ENCODE measurements around the gene TNFRSF19. TPM values are rescaled to one million over a fixed set of nuclear protein-coding genes. Genes with fewer than 3 reads are reported as not detected.

The TNFRSF19 gene
- total and polyA plus RNA-seq, 2 of the 13 experiments (the other 11 are each of a cell fraction or from before 2014, with no cell fraction given): 75.3 to 77.7 TPM

GRCh38 chr13:23630349-23631093, 60.3 kb downstream of the TNFRSF19 start (continued):
- no peak for TF ChIP-seq ZBTB46 (CRISPR knock-in tag; IDR thresholded peaks at IDR 0.05; ENCODE audit: borderline replicate concordance)
- no peak for TF ChIP-seq MLXIP (CRISPR knock-in tag; IDR thresholded peaks at IDR 0.05; ENCODE audit: borderline replicate concordance)
- no peak for TF ChIP-seq SNAPC2 (CRISPR knock-in tag; IDR thresholded peaks at IDR 0.05)
- no peak for TF ChIP-seq BHLHE40 (IDR thresholded peaks at IDR 0.05; ENCODE audit: low read length)
- TF ChIP-seq RERE (CRISPR knock-in tag; IDR thresholded peaks at IDR 0.05; ENCODE audit: low read depth): 0 out of 2 replicates have a peak, but pooled peaks have one; percentile 45
- 0 out of 2 replicates have a peak, but pooled peaks have one; percentile 22 for TF ChIP-seq PITX1 (CRISPR knock-in tag; IDR thresholded peaks at IDR 0.05)
- TF ChIP-seq ZNF484 (CRISPR knock-in tag; IDR thresholded peaks at IDR 0.05; ENCODE audit: borderline replicate concordance, low read depth): no peak
- no peak for TF ChIP-seq MAF1 (CRISPR knock-in tag; IDR thresholded peaks at IDR 0.05; ENCODE audit: borderline replicate concordance)
- TF ChIP-seq KDM2A (CRISPR knock-in tag; IDR thresholded peaks at IDR 0.05; ENCODE audit: borderline replicate concordance, low read depth): no peak
- no peak for TF ChIP-seq MTA3 (CRISPR knock-in tag; IDR thresholded peaks at IDR 0.05)
- no peak for TF ChIP-seq ZSCAN31 (CRISPR knock-in tag; IDR thresholded peaks at IDR 0.05; ENCODE audit: low read depth)
- 0 out of 2 replicates have a peak, but pooled peaks have one; percentile 39 for TF ChIP-seq MLX (CRISPR knock-in tag; IDR thresholded peaks at IDR 0.05)
- TF ChIP-seq CREB3 (CRISPR knock-in tag; IDR thresholded peaks at IDR 0.05): no peak
- TF ChIP-seq ZNF816 (CRISPR knock-in tag; IDR thresholded peaks at IDR 0.05; ENCODE audit: borderline replicate concordance): no peak
- TF ChIP-seq GATAD2A (CRISPR knock-in tag; IDR thresholded peaks at IDR 0.05): peak; percentile 80
- TF ChIP-seq ZSCAN9 (CRISPR knock-in tag; IDR thresholded peaks at IDR 0.05; ENCODE audit: borderline replicate concordance): no peak
- TF ChIP-seq ZNF547 (CRISPR knock-in tag; IDR thresholded peaks at IDR 0.05): no peak
- no peak for TF ChIP-seq CC2D1A (CRISPR knock-in tag; IDR thresholded peaks at IDR 0.05)
